Measurements from ENCODE around the gene EIF4EBP2.

The EIF4EBP2 gene

GRCh38 chr10:70448236-70448635 is 44.3 kb downstream of the EIF4EBP2 start:
- Histone ChIP-seq H3K27ac (ENCODE audit: low read depth, low read length) (no peak overlapping the region), H3K27me3 (ENCODE audit: control insufficient read depth, insufficient read depth, low read length) (no peaks in the 10 kb centered on the region), H3K9me3 (ENCODE audit: control insufficient read depth, insufficient read depth, low read length) (no peaks in the 10 kb centered on the region), H3K36me3 (ENCODE audit: control insufficient read depth, insufficient read depth, low read length) (no peaks in the 10 kb centered on the region), H3K4me3 (ENCODE audit: low read depth, low read length) (no peak overlapping the region), H3K4me1 (ENCODE audit: control insufficient read depth, insufficient read depth, low read length) (peaks cover 23% of the 10 kb centered on the region), H3K9ac (ENCODE audit: low read depth, low read length) (no peak overlapping the region)

GRCh38 chr10:70455213-70455630 is 51.3 kb downstream of the EIF4EBP2 start:
- Histone ChIP-seq H3K9ac (ENCODE audit: low read depth, low read length) (no peak overlapping the region), H3K27ac (ENCODE audit: low read depth, low read length) (peak overlapping the region; percentile 83), H3K9me3 (ENCODE audit: control insufficient read depth, insufficient read depth, low read length) (no peaks in the 10 kb centered on the region), H3K4me3 (ENCODE audit: low read depth, low read length) (no peak overlapping the region), H3K27me3 (ENCODE audit: control insufficient read depth, insufficient read depth, low read length) (peaks cover 62% of the 10 kb centered on the region), H3K4me1 (ENCODE audit: control insufficient read depth, insufficient read depth, low read length) (peaks cover 36% of the 10 kb centered on the region), H3K36me3 (ENCODE audit: control insufficient read depth, insufficient read depth, low read length) (no peaks in the 10 kb centered on the region)

GRCh38 chr10:70456164-70456563 is 52.2 kb downstream of the EIF4EBP2 start:
- no peak overlapping the region for H3K9ac ChIP-seq (ENCODE audit: low read depth, low read length)
- peaks cover 34% of the 10 kb centered on the region for H3K4me1 ChIP-seq (ENCODE audit: control insufficient read depth, insufficient read depth, low read length)
- H3K27me3 ChIP-seq (ENCODE audit: control insufficient read depth, insufficient read depth, low read length): peaks cover 69% of the 10 kb centered on the region
- peak overlapping the region; percentile 15 for H3K4me3 ChIP-seq (ENCODE audit: low read depth, low read length)
- H3K9me3 ChIP-seq (ENCODE audit: control insufficient read depth, insufficient read depth, low read length): no peaks in the 10 kb centered on the region
- peak overlapping the region; percentile 83 for H3K27ac ChIP-seq (ENCODE audit: low read depth, low read length)
- H3K36me3 ChIP-seq (ENCODE audit: control insufficient read depth, insufficient read depth, low read length): no peaks in the 10 kb centered on the region

GRCh38 chr10:70457759-70458305 is 53.9 kb downstream of the EIF4EBP2 start:
- Histone ChIP-seq H3K27me3 (ENCODE audit: control insufficient read depth, insufficient read depth, low read length) (peaks cover 70% of the 10 kb centered on the region), H3K9me3 (ENCODE audit: control insufficient read depth, insufficient read depth, low read length) (no peaks in the 10 kb centered on the region), H3K4me1 (ENCODE audit: control insufficient read depth, insufficient read depth, low read length) (peaks cover 34% of the 10 kb centered on the region), H3K36me3 (ENCODE audit: control insufficient read depth, insufficient read depth, low read length) (no peaks in the 10 kb centered on the region), H3K27ac (ENCODE audit: low read depth, low read length) (no peak overlapping the region), H3K4me3 (ENCODE audit: low read depth, low read length) (peak overlapping the region; percentile 61; the same call in 1 of the 2 replicates), H3K9ac (ENCODE audit: low read depth, low read length) (no peak overlapping the region)

- no peak overlapping the region for H3K9ac ChIP-seq (ENCODE audit: low read depth, low read length)
- peak overlapping the region; percentile 23 for H3K27ac ChIP-seq (ENCODE audit: low read depth, low read length)
These were observed 54.5 kb downstream of the EIF4EBP2 start for GRCh38 chr10:70458329-70459060.

GRCh38 chr10:70459061-70459773 is 55.3 kb downstream of the EIF4EBP2 start:
- no peak overlapping the region for H3K27ac ChIP-seq (ENCODE audit: low read depth, low read length)
- no peak overlapping the region for H3K9ac ChIP-seq (ENCODE audit: low read depth, low read length)
- H3K4me1 ChIP-seq (ENCODE audit: control insufficient read depth, insufficient read depth, low read length): peaks cover 34% of the 10 kb centered on the region
- no peaks in the 10 kb centered on the region for H3K9me3 ChIP-seq (ENCODE audit: control insufficient read depth, insufficient read depth, low read length)
- H3K4me3 ChIP-seq (ENCODE audit: low read depth, low read length): peak overlapping the region; percentile 61
- no peaks in the 10 kb centered on the region for H3K36me3 ChIP-seq (ENCODE audit: control insufficient read depth, insufficient read depth, low read length)
- peaks cover 65% of the 10 kb centered on the region for H3K27me3 ChIP-seq (ENCODE audit: control insufficient read depth, insufficient read depth, low read length)

More at GRCh38 chr10:70458329-70459060, 54.5 kb downstream of the EIF4EBP2 start:
- Histone ChIP-seq H3K27me3 (ENCODE audit: control insufficient read depth, insufficient read depth, low read length) (peaks cover 70% of the 10 kb centered on the region), H3K4me1 (ENCODE audit: control insufficient read depth, insufficient read depth, low read length) (peaks cover 34% of the 10 kb centered on the region), H3K9me3 (ENCODE audit: control insufficient read depth, insufficient read depth, low read length) (no peaks in the 10 kb centered on the region), H3K36me3 (ENCODE audit: control insufficient read depth, insufficient read depth, low read length) (no peaks in the 10 kb centered on the region), H3K4me3 (ENCODE audit: low read depth, low read length) (peak overlapping the region; percentile 61)

- Histone ChIP-seq H3K4me3 (ENCODE audit: low read depth, low read length) (peak overlapping the region; percentile 61; the same call in 1 of the 2 replicates), H3K9me3 (ENCODE audit: control insufficient read depth, insufficient read depth, low read length) (no peaks in the 10 kb centered on the region), H3K27me3 (ENCODE audit: control insufficient read depth, insufficient read depth, low read length) (peaks cover 58% of the 10 kb centered on the region), H3K27ac (ENCODE audit: low read depth, low read length) (no peak overlapping the region), H3K36me3 (ENCODE audit: control insufficient read depth, insufficient read depth, low read length) (no peaks in the 10 kb centered on the region), H3K9ac (ENCODE audit: low read depth, low read length) (no peak overlapping the region), H3K4me1 (ENCODE audit: control insufficient read depth, insufficient read depth, low read length) (peaks cover 28% of the 10 kb centered on the region)
These were observed 56.0 kb downstream of the EIF4EBP2 start for GRCh38 chr10:70459774-70460490.

- Histone ChIP-seq H3K27ac (ENCODE audit: low read depth, low read length) (no peak overlapping the region), H3K4me1 (ENCODE audit: control insufficient read depth, insufficient read depth, low read length) (peaks cover 13% of the 10 kb centered on the region), H3K36me3 (ENCODE audit: control insufficient read depth, insufficient read depth, low read length) (no peaks in the 10 kb centered on the region), H3K9ac (ENCODE audit: low read depth, low read length) (no peak overlapping the region), H3K9me3 (ENCODE audit: control insufficient read depth, insufficient read depth, low read length) (no peaks in the 10 kb centered on the region), H3K4me3 (ENCODE audit: low read depth, low read length) (no peak overlapping the region), H3K27me3 (ENCODE audit: control insufficient read depth, insufficient read depth, low read length) (peaks cover 43% of the 10 kb centered on the region)
These were observed 57.7 kb downstream of the EIF4EBP2 start for GRCh38 chr10:70461397-70462348.

- no peak overlapping the region for H3K27ac ChIP-seq (ENCODE audit: low read depth, low read length)
- no peak overlapping the region for H3K4me3 ChIP-seq (ENCODE audit: low read depth, low read length)
- peaks cover 35% of the 10 kb centered on the region for H3K27me3 ChIP-seq (ENCODE audit: control insufficient read depth, insufficient read depth, low read length)
These were observed 58.5 kb downstream of the EIF4EBP2 start for GRCh38 chr10:70462349-70462984.

More at GRCh38 chr10:70462349-70462984, 58.5 kb downstream of the EIF4EBP2 start:
- Histone ChIP-seq H3K4me1 (ENCODE audit: control insufficient read depth, insufficient read depth, low read length) (peaks cover 12% of the 10 kb centered on the region), H3K9ac (ENCODE audit: low read depth, low read length) (no peak overlapping the region), H3K9me3 (ENCODE audit: control insufficient read depth, insufficient read depth, low read length) (no peaks in the 10 kb centered on the region), H3K36me3 (ENCODE audit: control insufficient read depth, insufficient read depth, low read length) (no peaks in the 10 kb centered on the region)

Measured in HUES48 (cell line).